ENCODE data around the gene TMEM53.

- no peak for TF ChIP-seq CTCF (IDR thresholded peaks at IDR 0.05)
- TF ChIP-seq POLR2A (IDR thresholded peaks at IDR 0.05) = no peak
Observed at GRCh38 chr1:44646261-44647110, 27.8 kb downstream of the TMEM53 start.

Data from heart left ventricle (tissue), 13 donors.